Stimulated activated CD4-positive, alpha-beta T cell treated with anti-CD3 and anti-CD28 coated beads, TNF-alpha, amount 100 ng/mL, for 1 hour (primary cell): ENCODE results near the gene KLHL36.
A peak's percentile ranks its signal among the peaks of the same experiment; 100 is the strongest.

ENCODE experiments used
- DNase-seq, 3 donors: peaks; one replicate each; pipeline ENCODE4 v3.0.0-alpha.2; 2020; ENCODE audit warnings: low read depth in 3 of 3, low spot score in 1 of 3

KLHL36 gene

GRCh38 chr16:84641643-84642358 is 6.5 kb upstream of the KLHL36 start:
- DNase-seq: no peak

GRCh38 chr16:84643180-84643583 is 5.1 kb upstream of the KLHL36 start:
- no peak for DNase-seq

GRCh38 chr16:84643674-84644073 is 4.6 kb upstream of the KLHL36 start:
- no peak for DNase-seq

GRCh38 chr16:84648595-84649510 is 542 bp downstream of the KLHL36 start:
- DNase-seq: peak in 1 of 3 donors; percentile 17

GRCh38 chr16:84649511-84649861 is 1.2 kb downstream of the KLHL36 start:
- no peak for DNase-seq

- no peak for DNase-seq
Measured at GRCh38 chr16:84650062-84650991, 2.0 kb downstream of the KLHL36 start.

GRCh38 chr16:84652566-84652965 is 4.3 kb downstream of the KLHL36 start:
- no peak for DNase-seq

GRCh38 chr16:84654238-84654637 is 5.9 kb downstream of the KLHL36 start:
- no peak for DNase-seq

GRCh38 chr16:84654998-84655397 is 6.7 kb downstream of the KLHL36 start:
- DNase-seq: no peak

GRCh38 chr16:84656649-84657048 is 8.3 kb downstream of the KLHL36 start:
- DNase-seq: no peak

GRCh38 chr16:84657229-84657837 is 9.0 kb downstream of the KLHL36 start:
- DNase-seq: no peak

- no peak for DNase-seq
Measured at GRCh38 chr16:84658690-84659089, 10.4 kb downstream of the KLHL36 start.

- DNase-seq: no peak
Measured at GRCh38 chr16:84659656-84660300, 11.5 kb downstream of the KLHL36 start.

- no peak for DNase-seq
Measured at GRCh38 chr16:84660973-84661372, 12.7 kb downstream of the KLHL36 start.

- no peak for DNase-seq
Measured at GRCh38 chr16:84661418-84662060, 13.2 kb downstream of the KLHL36 start.

- DNase-seq: no peak
Measured at GRCh38 chr16:84662471-84662870, 14.2 kb downstream of the KLHL36 start.

GRCh38 chr16:84663433-84664101 is 15.3 kb downstream of the KLHL36 start:
- DNase-seq: no peak

GRCh38 chr16:84665359-84665758 is 17.0 kb downstream of the KLHL36 start:
- no peak for DNase-seq

- no peak for DNase-seq
Measured at GRCh38 chr16:84665843-84666242, 17.5 kb downstream of the KLHL36 start.
